Measurements from ENCODE around the gene SARM1.

SARM1 gene

DNA sequence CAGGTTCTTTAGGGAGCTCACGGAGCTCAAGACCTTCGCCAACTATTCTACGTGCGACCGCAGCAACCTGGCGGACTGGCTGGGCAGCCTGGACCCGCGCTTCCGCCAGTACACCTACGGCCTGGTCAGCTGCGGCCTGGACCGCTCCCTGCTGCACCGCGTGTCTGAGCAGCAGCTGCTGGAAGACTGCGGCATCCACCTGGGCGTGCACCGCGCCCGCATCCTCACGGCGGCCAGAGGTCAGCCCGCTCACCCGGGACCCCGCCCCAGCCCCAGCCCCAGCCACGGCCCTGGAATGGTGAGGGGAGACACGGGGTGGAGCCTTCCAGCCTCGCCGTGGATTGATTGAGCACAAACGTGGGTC lies 13.5 kb downstream of the SARM1 start:
- H3K4me3 ChIP-seq (ENCODE audit: low read depth, low read length), result no peak overlapping the region
- in situ Hi-C loops (cut with HindIII; ENCODE audit: low sequenced_read_pairs), result no loop called here
- DNase-seq (ENCODE audit: low read depth, low spot score), result no peak
- TF ChIP-seq, protein P1, sequence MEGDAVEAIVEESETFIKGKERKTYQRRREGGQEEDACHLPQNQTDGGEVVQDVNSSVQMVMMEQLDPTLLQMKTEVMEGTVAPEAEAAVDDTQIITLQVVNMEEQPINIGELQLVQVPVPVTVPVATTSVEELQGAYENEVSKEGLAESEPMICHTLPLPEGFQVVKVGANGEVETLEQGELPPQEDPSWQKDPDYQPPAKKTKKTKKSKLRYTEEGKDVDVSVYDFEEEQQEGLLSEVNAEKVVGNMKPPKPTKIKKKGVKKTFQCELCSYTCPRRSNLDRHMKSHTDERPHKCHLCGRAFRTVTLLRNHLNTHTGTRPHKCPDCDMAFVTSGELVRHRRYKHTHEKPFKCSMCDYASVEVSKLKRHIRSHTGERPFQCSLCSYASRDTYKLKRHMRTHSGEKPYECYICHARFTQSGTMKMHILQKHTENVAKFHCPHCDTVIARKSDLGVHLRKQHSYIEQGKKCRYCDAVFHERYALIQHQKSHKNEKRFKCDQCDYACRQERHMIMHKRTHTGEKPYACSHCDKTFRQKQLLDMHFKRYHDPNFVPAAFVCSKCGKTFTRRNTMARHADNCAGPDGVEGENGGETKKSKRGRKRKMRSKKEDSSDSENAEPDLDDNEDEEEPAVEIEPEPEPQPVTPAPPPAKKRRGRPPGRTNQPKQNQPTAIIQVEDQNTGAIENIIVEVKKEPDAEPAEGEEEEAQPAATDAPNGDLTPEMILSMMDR (IDR thresholded peaks at IDR 0.05; ENCODE audit: low read depth, low read length), result no peak

DNA sequence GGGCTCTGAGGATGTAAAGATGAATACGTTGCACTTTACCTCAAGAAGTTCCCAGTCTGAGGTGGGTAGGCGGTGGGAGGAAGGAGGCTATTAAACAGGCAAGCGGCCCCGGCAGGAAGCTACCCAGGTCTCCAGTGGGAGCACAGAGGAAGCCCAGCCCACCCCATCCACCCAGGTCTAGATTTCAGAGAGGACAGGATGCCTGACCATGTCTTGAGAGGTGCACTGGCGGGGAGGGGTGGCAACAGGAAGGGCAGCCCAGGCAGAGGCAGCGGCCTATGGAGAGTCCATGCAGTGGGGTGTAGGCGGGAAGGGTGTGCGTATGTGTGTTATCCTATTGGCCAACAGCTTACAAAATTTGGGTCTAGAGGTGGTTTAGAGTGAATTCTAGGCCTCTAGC lies 13.9 kb downstream of the SARM1 start:
- DNase-seq (ENCODE audit: low read depth, low spot score), result no peak
- TF ChIP-seq, protein P1 (IDR thresholded peaks at IDR 0.05; ENCODE audit: low read depth, low read length), result no peak
- in situ Hi-C loops (cut with HindIII; ENCODE audit: low sequenced_read_pairs), result no loop called here
- no peak overlapping the region for H3K4me3 ChIP-seq (ENCODE audit: low read depth, low read length)

DNA sequence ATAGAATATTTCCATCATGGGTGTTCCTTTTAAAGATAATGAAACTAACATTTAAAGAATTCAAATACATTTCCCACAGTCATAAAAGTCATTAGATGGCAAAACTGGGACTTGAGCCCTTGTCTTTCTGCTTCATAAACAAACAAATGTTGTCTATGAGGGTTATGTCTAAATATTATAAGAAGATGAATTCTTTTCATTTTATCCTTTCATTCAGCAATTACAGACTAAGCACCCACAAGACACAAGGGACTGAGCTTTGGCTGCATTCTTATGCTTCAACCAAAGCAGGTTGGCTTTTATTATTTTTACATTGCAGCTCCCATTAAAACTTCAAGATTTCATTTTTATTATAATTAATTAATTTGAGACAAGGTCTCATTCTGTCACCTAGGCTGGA lies 14.9 kb downstream of the SARM1 start:
- in situ Hi-C loops (cut with HindIII; ENCODE audit: low sequenced_read_pairs), result no loop called here
- TF ChIP-seq, protein P1 (IDR thresholded peaks at IDR 0.05; ENCODE audit: low read depth, low read length), result no peak
- DNase-seq (ENCODE audit: low read depth, low spot score), result no peak
- no peak overlapping the region for H3K4me3 ChIP-seq (ENCODE audit: low read depth, low read length)

DNA sequence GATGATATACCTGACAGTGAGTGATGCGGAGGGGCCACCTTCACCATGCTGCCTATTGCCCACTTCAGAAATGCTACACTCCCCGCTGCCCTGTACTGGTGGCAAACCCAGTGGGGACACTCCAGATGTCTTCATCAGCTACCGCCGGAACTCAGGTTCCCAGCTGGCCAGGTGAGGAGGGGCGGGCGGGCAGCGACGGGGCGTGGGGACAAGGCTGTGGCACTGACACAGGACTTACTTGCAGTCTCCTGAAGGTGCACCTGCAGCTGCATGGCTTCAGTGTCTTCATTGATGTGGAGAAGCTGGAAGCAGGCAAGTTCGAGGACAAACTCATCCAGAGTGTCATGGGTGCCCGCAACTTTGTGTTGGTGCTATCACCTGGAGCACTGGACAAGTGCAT lies 16.6 kb downstream of the SARM1 start:
- H3K4me3 ChIP-seq (ENCODE audit: low read depth, low read length), result no peak overlapping the region
- in situ Hi-C loops (cut with HindIII; ENCODE audit: low sequenced_read_pairs), result no loop called here
- TF ChIP-seq, protein P1 (IDR thresholded peaks at IDR 0.05; ENCODE audit: low read depth, low read length), result no peak
- DNase-seq (ENCODE audit: low read depth, low spot score), result no peak

DNA sequence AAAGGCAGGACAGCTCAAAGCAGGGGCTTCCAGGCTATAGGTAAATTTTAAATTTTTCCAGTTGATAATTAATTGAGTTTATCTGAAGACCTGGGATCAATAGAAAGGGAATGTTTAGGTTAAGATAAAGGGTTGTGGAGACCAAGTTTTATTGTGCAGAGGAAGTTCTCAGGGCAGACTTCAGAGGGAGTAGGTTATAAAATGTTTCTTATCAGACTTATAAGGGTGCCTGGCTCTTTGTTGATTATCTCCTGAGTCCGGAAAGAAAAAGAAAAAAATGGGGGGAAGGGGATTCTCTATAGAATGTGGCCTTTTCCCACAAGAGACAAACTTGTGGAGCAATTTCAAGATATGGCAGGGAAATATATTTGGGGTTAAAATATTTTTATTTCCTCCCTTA lies 18.6 kb downstream of the SARM1 start:
- H3K4me3 ChIP-seq (ENCODE audit: low read depth, low read length), result no peak overlapping the region
- no peak for DNase-seq (ENCODE audit: low read depth, low spot score)
- TF ChIP-seq, protein P1 (IDR thresholded peaks at IDR 0.05; ENCODE audit: low read depth, low read length), result no peak
- in situ Hi-C loops (cut with HindIII; ENCODE audit: low sequenced_read_pairs), result no loop called here

DNA sequence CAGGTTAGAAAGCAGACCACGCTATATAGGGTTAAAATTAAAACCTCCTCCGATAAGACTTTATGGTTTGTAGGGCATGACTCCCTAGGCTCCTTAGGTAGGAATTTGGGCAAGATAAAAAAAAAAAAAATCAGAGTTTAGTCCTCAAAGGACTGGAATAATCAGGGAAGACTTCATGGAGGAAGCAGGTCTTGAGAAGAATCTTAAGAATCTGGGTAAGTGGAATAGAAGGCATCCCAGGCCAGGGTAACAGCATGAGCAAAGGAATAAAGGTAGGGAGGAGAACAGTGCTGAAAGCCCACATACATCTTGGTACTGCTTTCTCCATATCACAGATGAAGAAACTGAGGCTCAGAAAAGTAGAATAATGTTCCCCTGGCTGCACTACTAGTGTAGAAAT lies 19.1 kb downstream of the SARM1 start:
- TF ChIP-seq, protein P1 (IDR thresholded peaks at IDR 0.05; ENCODE audit: low read depth, low read length), result no peak
- no peak overlapping the region for H3K4me3 ChIP-seq (ENCODE audit: low read depth, low read length)
- no peak for DNase-seq (ENCODE audit: low read depth, low spot score)
- in situ Hi-C loops (cut with HindIII; ENCODE audit: low sequenced_read_pairs), result no loop called here

DNA sequence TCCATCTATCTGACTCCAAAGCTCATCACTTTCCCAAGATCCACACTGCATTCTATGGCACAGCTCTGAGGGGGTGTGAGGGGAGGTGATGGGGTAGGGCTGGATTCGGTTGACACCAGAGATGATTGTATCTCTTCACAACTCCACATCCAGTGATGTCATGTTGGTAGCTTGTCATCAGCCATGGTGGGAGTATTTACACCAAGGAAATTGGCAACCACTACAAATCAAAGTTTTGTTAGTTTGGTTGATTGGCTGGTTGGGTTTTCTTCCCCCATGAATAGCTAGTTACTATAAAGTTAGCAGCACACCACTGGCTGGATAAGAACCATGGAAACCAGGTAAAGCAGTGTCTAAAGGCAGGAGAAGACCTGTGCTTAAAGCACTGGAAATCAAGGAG lies 19.5 kb downstream of the SARM1 start:
- no peak for DNase-seq (ENCODE audit: low read depth, low spot score)
- TF ChIP-seq, protein P1 (IDR thresholded peaks at IDR 0.05; ENCODE audit: low read depth, low read length), result no peak
- H3K4me3 ChIP-seq (ENCODE audit: low read depth, low read length), result no peak overlapping the region
- in situ Hi-C loops (cut with HindIII; ENCODE audit: low sequenced_read_pairs), result no loop called here
